ENCODE results near the gene WASF1. TPM values are rescaled to one million over a fixed set of nuclear protein-coding genes. Genes with fewer than 3 reads are reported as not detected.

WASF1 gene
- polyA plus RNA-seq, 1 experiment: 22.3 TPM

- TF ChIP-seq CTCF (IDR thresholded peaks at IDR 0.05; ENCODE audit: low read depth, low read length): no peak
- no peak overlapping the region for H3K4me3 ChIP-seq (ENCODE audit: low read depth, low read length)
- no peaks in the 10 kb centered on the region for H3K9me3 ChIP-seq (ENCODE audit: control insufficient read depth, insufficient read depth, low read length)
- no peak overlapping the region for H3K27ac ChIP-seq (ENCODE audit: low read depth, low read length)
- POLR2A ChIA-PET: no interaction called here
- no peak for DNase-seq (ENCODE audit: low read depth, low spot score)
- CTCF ChIA-PET: no interaction called here
- H3K27me3 ChIP-seq (ENCODE audit: control insufficient read depth, insufficient read depth, low read length): no peaks in the 10 kb centered on the region
Measured at GRCh38 chr6:110105296-110105695, 74.2 kb downstream of the WASF1 start.

- no peak for TF ChIP-seq CTCF (IDR thresholded peaks at IDR 0.05; ENCODE audit: low read depth, low read length)
- ChIA-PET CTCF (interaction anchor here (1.2 kb wide), 1 partner anchor 287 kb away, joined by 3 read pairs; no protein-coding TSS in a partner anchor), POLR2A (no interaction called here)
- Histone ChIP-seq H3K4me3 (ENCODE audit: low read depth, low read length) (no peak overlapping the region), H3K9me3 (ENCODE audit: control insufficient read depth, insufficient read depth, low read length) (no peaks in the 10 kb centered on the region), H3K27me3 (ENCODE audit: control insufficient read depth, insufficient read depth, low read length) (no peaks in the 10 kb centered on the region), H3K27ac (ENCODE audit: low read depth, low read length) (no peak overlapping the region)
- no peak for DNase-seq (ENCODE audit: low read depth, low spot score)
Measured at GRCh38 chr6:110103260-110103659, 76.2 kb downstream of the WASF1 start.

GRCh38 chr6:110102411-110102810, 77.1 kb downstream of the WASF1 start:
- Histone ChIP-seq H3K9me3 (ENCODE audit: control insufficient read depth, insufficient read depth, low read length) (no peaks in the 10 kb centered on the region), H3K27ac (ENCODE audit: low read depth, low read length) (no peak overlapping the region), H3K4me3 (ENCODE audit: low read depth, low read length) (no peak overlapping the region), H3K27me3 (ENCODE audit: control insufficient read depth, insufficient read depth, low read length) (no peaks in the 10 kb centered on the region)
- CTCF ChIA-PET: interaction anchor here (1.0 to 1.2 kb wide), 2 partner anchors 43 to 287 kb away, joined by 3 to 4 read pairs; no protein-coding TSS in a partner anchor
- no peak for DNase-seq (ENCODE audit: low read depth, low spot score)
- no peak for TF ChIP-seq CTCF (IDR thresholded peaks at IDR 0.05; ENCODE audit: low read depth, low read length)
- POLR2A ChIA-PET: no interaction called here

GRCh38 chr6:110101885-110102284, 77.6 kb downstream of the WASF1 start:
- TF ChIP-seq CTCF (IDR thresholded peaks at IDR 0.05; ENCODE audit: low read depth, low read length): no peak
- H3K27ac ChIP-seq (ENCODE audit: low read depth, low read length): no peak overlapping the region
- H3K27me3 ChIP-seq (ENCODE audit: control insufficient read depth, insufficient read depth, low read length): no peaks in the 10 kb centered on the region
- no peaks in the 10 kb centered on the region for H3K9me3 ChIP-seq (ENCODE audit: control insufficient read depth, insufficient read depth, low read length)
- no peak overlapping the region for H3K4me3 ChIP-seq (ENCODE audit: low read depth, low read length)
- ChIA-PET CTCF (interaction anchor here (0.5 to 1.0 kb wide), 2 partner anchors 42 to 290 kb away, joined by 4 to 6 read pairs; no protein-coding TSS in a partner anchor), POLR2A (interaction anchor here (0.5 kb wide), 1 partner anchor 1791 kb away, joined by 10 read pairs; no protein-coding TSS in a partner anchor)
- DNase-seq (ENCODE audit: low read depth, low spot score): no peak

GRCh38 chr6:110098511-110099116, 80.9 kb downstream of the WASF1 start:
- H3K4me3 ChIP-seq (ENCODE audit: low read depth, low read length): no peak overlapping the region
- TF ChIP-seq CTCF (IDR thresholded peaks at IDR 0.05; ENCODE audit: low read depth, low read length): no peak
- ChIA-PET POLR2A (no interaction called here), CTCF (interaction anchor here (0.7 to 1.3 kb wide), 2 partner anchors 8 to 59 kb away, joined by 3 to 7 read pairs; no protein-coding TSS in a partner anchor)
- H3K27me3 ChIP-seq (ENCODE audit: control insufficient read depth, insufficient read depth, low read length): no peaks in the 10 kb centered on the region
- DNase-seq (ENCODE audit: low read depth, low spot score): no peak
- H3K9me3 ChIP-seq (ENCODE audit: control insufficient read depth, insufficient read depth, low read length): no peaks in the 10 kb centered on the region
- H3K27ac ChIP-seq (ENCODE audit: low read depth, low read length): no peak overlapping the region
